Ovary (tissue), 9 donors: ENCODE measurements around the gene ZNF346. TPM values are rescaled to one million over a fixed set of nuclear protein-coding genes. Genes with fewer than 3 reads are reported as not detected.

Experiments used
- DNase-seq, 5 donors: peaks; one replicate each; pipeline ENCODE4 v3.0.0-alpha.2; 2019 to 2020
- H3K27ac ChIP-seq, 2 donors: fragments of 200-600 bp; one replicate each; pipeline versions ENCODE4 v1.5.1 to v1.8.0; 2019 to 2022
- H3K27me3 ChIP-seq: fragments of 200-600 bp; one replicate; pipeline ENCODE4 v1.8.0; 2022
- H3K36me3 ChIP-seq: fragments of 200-600 bp; sonication (generic); one replicate; pipeline ENCODE4 v1.5.1; 2019
- H3K4me1 ChIP-seq: one replicate; pipeline ENCODE4 v1.8.1; 2013; ENCODE audit warnings: mild to moderate bottlenecking, moderate library complexity; ENCODE audit not compliant: insufficient read depth
- H3K4me3 ChIP-seq: fragments of 200-600 bp; sonication (generic); one replicate; pipeline ENCODE4 v1.5.1; 2017
- H3K9me3 ChIP-seq, 2 donors: fragments of 200-600 bp in 1 of 2; sonication (generic) in 1 of 2; one replicate each; pipeline versions ENCODE4 v1.5.1 to v1.8.1; 2013 to 2019; ENCODE audit warnings: mild to moderate bottlenecking in 1 of 2, moderate library complexity in 1 of 2
- EP300 ChIP-seq: sonication (generic); formaldehyde crosslinking; IDR thresholded peaks from one replicate; pipeline ENCODE4 v1.6.1; 2017; ENCODE audit warnings: antibody characterized with exemption
- POLR2A ChIP-seq: fragments of 450-650 bp; IDR thresholded peaks from one replicate; pipeline ENCODE4 v1.6.1; 2017; ENCODE audit warnings: antibody characterized with exemption, mild to moderate bottlenecking, moderate library complexity
- WGBS, 3 donors: extraction: QIAGEN DNeasy Blood & Tissue Kit in 1 of 3; methylation state at CpG; one replicate each; pipeline versions ENCODE4 v1.1.5 to v1.1.7; 2013 to 2017; 5-methylcytosine and 5-hydroxymethylcytosine counted together
- intact Hi-C, 4 donors: fragments of 100-400 bp; cut with DNase I; formaldehyde crosslinking; loops; one replicate each; pipeline versions ENCODE4 v1.11.0 to v1.15.1; 2022 to 2023
- polyA plus RNA-seq, 2 donors: library from polyadenylated mRNA; stranded (reverse); fragments of 200-250 nt in 1 of 2; fragments of 350-450 nt in 1 of 2; fragmentation: Illumina TruSeq in 1 of 2; extraction: RNeasy Lipid Tissue Mini Kit (QIAGEN cat#74804) in 1 of 2; gene quantifications; one replicate each; pipeline ENCODE4 v1.2.3, GENCODE V29; 2013 to 2014
- total RNA-seq, 7 donors: library from RNA; depleted of rRNA in 2 of 7; stranded (reverse); fragments of >200 nt in 2 of 7; fragmentation: NEBNext Ultra II Directional in 3 of 7; extraction: Animal tissue kit (Norgen Biotek cat#: 25700) in 3 of 7; gene quantifications; one replicate each; pipeline versions ENCODE4 v1.1.0 to v1.2.4, GENCODE V29; 2016 to 2023
- TF ChIP-seq, protein P1 (sequence below), 3 donors: fragments of 450-650 bp in 2 of 3; fragments of 200-600 bp in 1 of 3; IDR thresholded peaks; one replicate each; pipeline versions ENCODE4 v1.5.1 to v1.8.0; 2016 to 2022; ENCODE audit warnings: antibody characterized with exemption in 3 of 3, mild to moderate bottlenecking in 1 of 3
- donor health status: DM: no; HTN: no; CAD: no; lungs with moderate emphysema.
- donor health status: DM: no; HTN: no; CAD: no.
- donor health status: Bipolar disorder and iron deficiency.
- donor health status: DM: yes; HTN: yes; CAD: no.
- donor health status: DM: no; HTN: no; CAD: no.
- donor health status: DM: yes; HTN: yes; CAD: no.

The ZNF346 gene
- total and polyA plus RNA-seq, 9 donors = 15.2 to 27.7 (median 24.2) TPM

GRCh38 chr5:177084175-177084574 is 61.7 kb downstream of the ZNF346 start:
- intact Hi-C loops = no loop called here
- H3K27me3 ChIP-seq = no peaks in the 10 kb centered on the region
- no peaks in the 10 kb centered on the region for H3K9me3 ChIP-seq
- WGBS, 3 donors = 27 to 30% (median 27%) methylated on average over 4 of the region's 4 CpGs
- TF ChIP-seq, protein P1, sequence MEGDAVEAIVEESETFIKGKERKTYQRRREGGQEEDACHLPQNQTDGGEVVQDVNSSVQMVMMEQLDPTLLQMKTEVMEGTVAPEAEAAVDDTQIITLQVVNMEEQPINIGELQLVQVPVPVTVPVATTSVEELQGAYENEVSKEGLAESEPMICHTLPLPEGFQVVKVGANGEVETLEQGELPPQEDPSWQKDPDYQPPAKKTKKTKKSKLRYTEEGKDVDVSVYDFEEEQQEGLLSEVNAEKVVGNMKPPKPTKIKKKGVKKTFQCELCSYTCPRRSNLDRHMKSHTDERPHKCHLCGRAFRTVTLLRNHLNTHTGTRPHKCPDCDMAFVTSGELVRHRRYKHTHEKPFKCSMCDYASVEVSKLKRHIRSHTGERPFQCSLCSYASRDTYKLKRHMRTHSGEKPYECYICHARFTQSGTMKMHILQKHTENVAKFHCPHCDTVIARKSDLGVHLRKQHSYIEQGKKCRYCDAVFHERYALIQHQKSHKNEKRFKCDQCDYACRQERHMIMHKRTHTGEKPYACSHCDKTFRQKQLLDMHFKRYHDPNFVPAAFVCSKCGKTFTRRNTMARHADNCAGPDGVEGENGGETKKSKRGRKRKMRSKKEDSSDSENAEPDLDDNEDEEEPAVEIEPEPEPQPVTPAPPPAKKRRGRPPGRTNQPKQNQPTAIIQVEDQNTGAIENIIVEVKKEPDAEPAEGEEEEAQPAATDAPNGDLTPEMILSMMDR (IDR thresholded peaks at IDR 0.05) = no peak
- TF ChIP-seq POLR2A (no peak), EP300 (no peak)
- peaks cover 12% of the 10 kb centered on the region for H3K4me1 ChIP-seq
- H3K4me3 ChIP-seq = no peak overlapping the region
- H3K36me3 ChIP-seq = no peaks in the 10 kb centered on the region
- no peak for DNase-seq
- no peak overlapping the region for H3K27ac ChIP-seq

- WGBS, 3 donors = 55 to 56% (median 55%) methylated on average over 12 to 13 of the region's 13 CpGs
- Histone ChIP-seq H3K4me1 (peaks cover 21% of the 10 kb centered on the region), H3K4me3 (no peak overlapping the region), H3K9me3 (no peaks in the 10 kb centered on the region), H3K27ac (no peak overlapping the region), H3K36me3 (no peaks in the 10 kb centered on the region), H3K27me3 (no peaks in the 10 kb centered on the region)
- TF ChIP-seq POLR2A = no peak
- TF ChIP-seq, protein P1 (IDR thresholded peaks at IDR 0.05) = no peak
- no peak for TF ChIP-seq EP300
- DNase-seq = no peak
- intact Hi-C loops = no loop called here
Measured at GRCh38 chr5:177085985-177086653, 63.6 kb downstream of the ZNF346 start.

DNA sequence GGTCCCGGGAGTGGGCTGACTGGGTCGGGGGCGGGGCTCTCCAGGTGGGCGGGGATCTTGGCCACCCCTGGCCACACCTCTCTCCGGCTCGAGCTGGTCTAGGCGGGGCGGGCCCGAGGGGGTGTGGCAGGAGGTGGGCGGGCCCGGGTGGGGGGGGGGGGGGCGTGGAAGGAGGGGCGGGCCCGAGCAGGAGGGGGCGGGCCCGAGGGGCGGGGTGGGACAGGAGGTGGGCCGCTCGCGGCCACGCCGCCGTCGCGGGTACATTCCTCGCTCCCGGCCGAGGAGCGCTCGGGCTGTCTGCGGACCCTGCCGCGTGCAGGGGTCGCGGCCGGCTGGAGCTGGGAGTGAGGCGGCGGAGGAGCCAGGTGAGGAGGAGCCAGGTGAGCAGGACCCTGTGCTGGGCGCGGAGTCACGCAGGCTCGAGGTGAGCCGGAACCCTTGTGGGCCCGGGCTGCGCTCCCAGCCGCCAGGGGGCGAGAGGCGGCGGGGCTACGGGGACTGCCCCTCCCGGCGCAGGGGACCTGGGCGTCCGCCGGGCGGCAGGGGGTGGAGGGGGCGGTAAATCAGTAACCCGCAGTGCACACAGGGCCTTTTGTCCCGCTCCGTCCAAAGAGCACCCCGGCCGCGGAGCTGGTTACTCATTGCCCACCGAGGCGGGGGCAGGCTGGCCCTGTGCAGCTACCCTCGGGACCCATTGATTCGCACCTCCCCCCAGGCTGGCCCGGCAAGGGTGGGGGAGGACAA is 64.3 kb downstream of the ZNF346 start, which contains the start of gene FGFR4:
TSS of gene FGFR4 (plus strand) at position 262 of the 744 bp plus-strand sequence. CDS start 2,688 bp downstream, outside the sequence.
- 1 to 2% (median 2%) methylated on average over 24 to 67 of the region's 68 CpGs for WGBS, 3 donors
- TF ChIP-seq, protein P1 (IDR thresholded peaks at IDR 0.05) = peak; percentile 42 to 74 (median 71)
- no peak for TF ChIP-seq EP300
- H3K27ac ChIP-seq = peak within 1 kb of the TSS; percentile 47 to 55

DNA sequence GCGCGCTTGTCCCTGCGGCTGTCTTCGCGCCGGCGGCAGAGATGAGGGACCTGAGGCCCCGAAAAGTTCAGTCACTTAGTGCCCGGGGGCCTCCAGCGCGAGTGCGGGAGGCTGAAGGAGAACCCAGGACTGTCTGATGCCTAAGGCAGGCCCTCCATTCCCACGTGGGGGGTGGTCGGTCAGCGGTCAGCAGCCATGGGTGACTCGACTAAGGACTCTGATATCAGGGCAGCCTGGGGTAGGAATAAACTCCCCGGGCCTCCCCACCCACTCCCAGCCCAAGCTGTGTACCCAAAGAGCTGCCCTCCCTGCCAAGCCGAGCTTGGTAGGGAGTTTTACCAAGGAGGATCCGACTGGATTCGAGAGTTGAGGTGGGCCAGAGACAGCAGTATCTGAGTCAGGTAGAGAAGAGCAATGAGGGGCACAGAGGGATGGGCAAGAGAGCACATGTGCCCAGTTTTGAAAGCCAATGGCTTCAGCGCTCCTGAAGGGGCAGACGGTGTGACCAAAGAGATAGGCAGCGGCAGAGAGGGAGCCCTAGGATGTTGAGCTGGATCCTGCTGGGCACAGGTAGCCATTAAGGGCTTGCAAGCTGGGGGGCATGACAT is 65.0 kb downstream of the ZNF346 start:
- 14 to 33% (median 19%) methylated on average over 21 to 23 of the region's 23 CpGs for WGBS, 3 donors
- H3K4me3 ChIP-seq = peak overlapping the region; percentile 45
- H3K4me1 ChIP-seq = peaks cover 21% of the 10 kb centered on the region
- peak overlapping the region; percentile 47 to 55 for H3K27ac ChIP-seq
- no peaks in the 10 kb centered on the region for H3K36me3 ChIP-seq
- no peaks in the 10 kb centered on the region for H3K27me3 ChIP-seq
- DNase-seq = peak in 2 of 5 donors; percentile 27 to 33
- intact Hi-C loops = no loop called here
- no peak for TF ChIP-seq EP300
- no peak for TF ChIP-seq POLR2A
- TF ChIP-seq, protein P1 (IDR thresholded peaks at IDR 0.05) = no peak
- no peaks in the 10 kb centered on the region for H3K9me3 ChIP-seq

More for the DNA sequence above, 64.3 kb downstream of the ZNF346 start, which contains the start of gene FGFR4:
- H3K36me3 ChIP-seq = no peaks in the 10 kb centered on the region
- H3K9me3 ChIP-seq = no peaks in the 10 kb centered on the region
- peak; percentile 80 to 84 (median 81) for DNase-seq
- intact Hi-C loops = no loop called here
- H3K27me3 ChIP-seq = no peaks in the 10 kb centered on the region
- H3K4me1 ChIP-seq = peaks cover 21% of the 10 kb centered on the region
- peak within 1 kb of the TSS; percentile 45 for H3K4me3 ChIP-seq
